OCI-M1 (cell line): ENCODE measurements around the gene RAB3C.
"Not testable (repeated sequence)": the region's sequence is repeated elsewhere in the genome, so short reads cannot be mapped to it uniquely, and the experiment has no call there.

Source experiments
- DNase-seq: peaks from one replicate; lab custom pipeline; 2025; lab: John Stamatoyannopoulos, UW

RAB3C gene, protein sequence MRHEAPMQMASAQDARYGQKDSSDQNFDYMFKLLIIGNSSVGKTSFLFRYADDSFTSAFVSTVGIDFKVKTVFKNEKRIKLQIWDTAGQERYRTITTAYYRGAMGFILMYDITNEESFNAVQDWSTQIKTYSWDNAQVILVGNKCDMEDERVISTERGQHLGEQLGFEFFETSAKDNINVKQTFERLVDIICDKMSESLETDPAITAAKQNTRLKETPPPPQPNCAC

DNA sequence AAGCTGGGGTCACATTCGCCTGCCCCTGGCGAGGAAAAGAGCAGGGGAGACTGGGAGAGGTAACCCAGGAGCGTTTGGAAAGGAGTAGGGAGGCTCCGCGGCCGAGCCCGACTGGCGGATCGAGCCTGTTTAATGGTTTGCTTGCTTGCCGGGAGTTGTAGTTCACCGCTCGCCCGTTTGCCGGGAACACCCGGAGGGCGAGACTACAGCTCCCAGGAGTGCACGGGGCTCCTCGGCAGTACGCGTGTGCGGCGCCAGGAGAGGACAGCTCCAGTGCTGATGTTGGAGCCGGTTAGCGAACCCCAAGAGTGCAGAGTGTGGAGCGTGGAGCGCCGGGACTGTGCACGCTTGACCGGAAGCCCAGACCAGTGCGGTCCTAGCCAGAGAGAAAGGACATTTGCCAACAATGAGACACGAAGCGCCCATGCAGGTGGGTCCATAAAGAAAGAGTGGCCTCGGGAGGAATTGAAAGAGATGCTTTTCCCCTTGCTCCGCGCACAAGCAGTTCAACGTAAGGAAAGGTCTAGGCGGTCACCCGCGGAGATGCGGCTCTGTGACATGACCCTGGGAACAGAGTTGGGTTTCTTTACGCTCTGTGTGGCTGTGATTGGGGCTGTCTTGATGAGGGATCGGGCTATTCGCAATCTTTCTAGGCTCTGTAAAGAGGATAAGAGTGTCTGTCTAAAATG, at the start of gene RAB3C:
Gene RAB3C, plus strand, starts transcription at position 273 of the 689 bp plus-strand sequence. Its CDS starts 134 bp downstream, at position 407.
- DNase-seq = peak; percentile 88

DNA sequence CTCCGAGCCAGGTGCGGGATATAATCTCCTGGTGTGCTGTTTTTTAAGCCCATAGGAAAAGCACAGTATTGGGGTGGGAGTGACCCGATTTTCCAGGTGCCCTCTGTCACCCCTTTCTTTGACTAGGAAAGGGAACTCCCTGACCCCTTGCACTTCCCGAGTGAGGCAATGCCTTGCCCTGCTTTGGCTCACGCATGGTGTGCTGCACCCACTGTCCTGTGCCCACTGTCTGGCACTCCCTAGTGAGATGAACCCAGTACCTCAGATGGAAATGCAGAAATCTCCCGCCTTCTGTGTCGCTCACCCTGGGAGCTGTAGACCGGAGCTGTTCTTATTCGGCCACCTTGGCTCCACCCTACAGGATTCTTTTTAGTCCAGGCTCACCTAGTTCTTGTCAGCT, 40.9 kb upstream of the RAB3C start:
- DNase-seq = not testable (repeated sequence)

DNA sequence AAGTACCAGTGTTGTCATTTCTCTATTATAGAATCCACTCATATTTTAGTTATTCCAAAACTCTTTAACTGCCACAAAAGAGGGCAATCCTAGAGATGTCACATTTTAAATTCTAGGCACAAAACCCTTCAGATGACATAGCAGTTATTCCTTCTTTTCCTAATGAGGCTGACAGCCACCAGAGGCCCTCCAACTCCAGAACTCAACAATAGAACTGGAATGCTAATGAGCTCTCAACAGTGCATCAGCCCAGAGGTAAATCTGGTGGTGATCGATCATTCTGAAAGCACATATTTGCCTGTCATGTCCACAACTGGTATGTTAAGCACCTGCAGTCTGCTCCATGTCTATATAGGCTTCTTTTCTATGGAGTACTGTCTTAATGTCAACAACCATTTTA, 40.2 kb upstream of the RAB3C start:
- no peak for DNase-seq

DNA sequence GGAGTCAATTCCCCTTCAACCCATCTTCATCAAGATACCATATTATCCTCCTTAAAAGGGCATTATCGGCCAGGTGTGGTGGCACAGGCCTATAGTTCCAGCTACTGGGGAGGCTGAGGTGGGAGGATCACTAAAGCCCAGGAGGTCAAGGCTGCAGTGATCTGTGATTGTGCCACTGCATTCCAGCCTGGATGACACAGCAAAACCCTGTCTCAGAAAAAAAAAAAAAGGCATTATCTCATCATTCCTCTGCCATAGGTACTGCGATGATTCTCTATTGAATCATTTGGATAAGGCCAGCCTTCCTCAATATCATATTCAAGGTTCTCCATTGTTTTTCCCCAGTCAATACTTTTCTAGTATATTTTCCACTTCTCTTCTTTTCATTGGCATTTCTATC, 39.2 kb upstream of the RAB3C start:
- peak; percentile 50 for DNase-seq

DNA sequence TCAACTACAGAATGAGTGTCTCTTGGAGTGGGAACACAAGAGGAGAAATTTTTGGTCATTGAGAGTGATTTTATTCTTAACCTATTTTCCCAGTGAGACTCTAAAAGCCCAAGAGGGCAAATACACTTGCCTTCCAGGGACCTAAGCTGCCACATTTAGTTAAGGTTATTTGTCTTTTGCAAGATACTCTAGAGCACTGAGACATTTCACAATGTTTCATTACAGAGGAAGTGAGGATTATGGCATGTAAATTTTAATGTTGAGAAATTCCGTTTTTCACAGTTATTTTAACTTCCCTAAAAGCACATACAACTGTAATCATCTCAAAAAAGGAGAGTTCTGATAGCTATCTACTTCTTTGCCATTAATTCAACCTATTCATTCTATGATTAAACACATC, 38.7 kb upstream of the RAB3C start:
- DNase-seq = peak; percentile 75

DNA sequence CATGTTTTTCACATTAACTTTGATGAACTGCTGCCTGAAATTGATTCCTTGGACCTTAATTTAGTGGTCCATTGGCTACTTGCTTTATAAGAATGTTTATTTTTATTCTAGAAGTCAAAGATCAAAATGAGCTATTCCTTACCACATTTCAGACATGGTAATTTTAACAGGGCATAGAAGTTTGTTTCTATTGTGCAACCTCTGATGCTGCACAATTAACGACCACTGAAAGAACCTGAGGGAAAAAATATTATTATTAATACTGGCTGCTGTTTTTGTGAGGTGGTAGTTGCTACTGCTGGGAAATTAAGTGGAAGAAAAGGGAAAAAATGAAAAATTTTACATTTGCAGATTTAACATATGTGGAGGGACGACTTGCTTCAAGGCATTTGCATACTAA, 37.9 kb upstream of the RAB3C start:
- DNase-seq = no peak

DNA sequence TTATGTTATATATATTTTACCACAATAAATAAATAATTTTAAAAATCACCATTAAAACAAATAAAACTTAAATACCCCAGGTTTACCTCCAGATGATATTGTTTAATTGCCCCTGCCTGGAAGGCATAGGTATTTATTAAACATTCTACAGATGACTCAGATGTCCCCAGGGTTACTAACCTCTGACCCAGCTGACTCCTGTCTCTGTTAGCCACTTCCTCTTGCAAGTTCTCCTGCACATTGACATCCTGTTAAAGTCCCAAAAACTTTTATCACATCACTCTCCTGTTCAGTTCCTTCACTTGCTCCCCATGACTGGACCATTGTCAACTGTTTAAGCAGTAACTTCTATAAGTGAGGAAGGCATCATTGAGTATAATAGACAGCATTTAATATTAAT, 37.0 kb upstream of the RAB3C start:
- peak; percentile 65 for DNase-seq

DNA sequence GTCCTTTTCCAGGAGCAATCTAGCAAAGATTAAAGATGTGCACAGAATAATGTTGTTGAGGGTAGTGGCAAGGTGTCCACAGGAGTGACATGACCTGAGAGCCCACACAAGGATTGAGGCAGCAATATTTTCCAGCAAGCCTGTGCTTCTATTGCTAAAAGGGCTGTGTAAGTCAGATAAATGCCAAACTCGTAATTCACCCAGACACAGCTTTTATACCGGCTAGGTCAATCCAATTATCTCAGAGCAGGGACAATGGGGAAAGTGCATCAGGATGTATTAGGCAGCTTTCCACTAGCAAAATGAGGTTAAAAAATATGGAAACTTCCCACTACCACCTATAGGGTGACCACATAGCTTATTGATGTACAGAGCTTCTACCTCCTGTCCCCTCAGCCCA, 34.8 kb upstream of the RAB3C start:
- no peak for DNase-seq

DNA sequence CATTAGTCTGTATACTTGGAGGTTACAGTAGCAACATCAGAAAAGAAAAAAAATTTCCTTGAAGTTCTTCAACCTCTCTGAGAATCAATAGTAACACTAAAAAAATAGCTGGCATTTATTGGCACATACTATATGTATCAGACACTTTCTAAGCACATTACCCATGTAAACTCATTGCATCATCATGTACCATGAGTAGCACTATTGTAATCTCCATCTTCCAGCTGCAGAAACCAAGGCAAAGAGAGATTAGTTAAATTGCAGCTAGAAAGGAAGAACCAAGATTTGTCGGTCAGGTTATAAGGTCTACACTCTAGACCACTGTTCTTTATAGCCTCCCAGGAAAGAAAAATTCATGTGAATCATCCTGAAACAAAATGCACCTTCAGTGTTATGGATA, 31.4 kb upstream of the RAB3C start:
- peak; percentile 76 for DNase-seq

DNA sequence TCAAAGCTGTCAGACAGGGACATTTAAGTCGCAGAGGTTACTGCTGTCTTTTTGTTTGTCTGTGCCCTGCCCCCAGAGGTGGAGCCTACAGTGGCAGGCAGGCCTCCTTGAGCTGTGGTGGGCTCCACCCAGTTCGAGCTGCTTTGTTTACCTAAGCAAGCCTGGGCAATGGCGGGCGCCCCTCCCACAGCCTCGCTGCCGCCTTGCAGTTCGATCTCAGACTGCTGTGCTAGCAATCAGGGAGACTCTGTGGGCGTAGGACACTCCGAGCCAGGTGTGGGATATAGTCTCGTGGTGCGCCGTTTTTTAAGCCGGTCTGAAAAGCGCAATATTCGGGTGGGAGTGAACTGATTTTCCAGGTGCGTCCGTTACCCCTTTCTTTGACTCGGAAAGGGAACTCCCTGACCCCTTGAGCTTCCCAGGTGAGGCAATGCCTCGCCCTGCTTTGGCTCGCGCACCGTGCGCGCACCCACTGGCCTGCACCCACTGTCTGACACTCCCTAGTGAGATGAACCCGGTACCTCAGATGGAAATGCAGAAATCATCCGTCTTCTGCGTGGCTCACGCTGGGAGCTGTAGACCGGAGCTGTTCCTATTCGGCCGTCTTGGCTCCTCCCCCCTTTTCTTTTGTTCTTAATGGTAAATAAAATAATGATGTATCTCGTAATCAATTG, 25.1 kb upstream of the RAB3C start:
- DNase-seq = not testable (repeated sequence)

DNA sequence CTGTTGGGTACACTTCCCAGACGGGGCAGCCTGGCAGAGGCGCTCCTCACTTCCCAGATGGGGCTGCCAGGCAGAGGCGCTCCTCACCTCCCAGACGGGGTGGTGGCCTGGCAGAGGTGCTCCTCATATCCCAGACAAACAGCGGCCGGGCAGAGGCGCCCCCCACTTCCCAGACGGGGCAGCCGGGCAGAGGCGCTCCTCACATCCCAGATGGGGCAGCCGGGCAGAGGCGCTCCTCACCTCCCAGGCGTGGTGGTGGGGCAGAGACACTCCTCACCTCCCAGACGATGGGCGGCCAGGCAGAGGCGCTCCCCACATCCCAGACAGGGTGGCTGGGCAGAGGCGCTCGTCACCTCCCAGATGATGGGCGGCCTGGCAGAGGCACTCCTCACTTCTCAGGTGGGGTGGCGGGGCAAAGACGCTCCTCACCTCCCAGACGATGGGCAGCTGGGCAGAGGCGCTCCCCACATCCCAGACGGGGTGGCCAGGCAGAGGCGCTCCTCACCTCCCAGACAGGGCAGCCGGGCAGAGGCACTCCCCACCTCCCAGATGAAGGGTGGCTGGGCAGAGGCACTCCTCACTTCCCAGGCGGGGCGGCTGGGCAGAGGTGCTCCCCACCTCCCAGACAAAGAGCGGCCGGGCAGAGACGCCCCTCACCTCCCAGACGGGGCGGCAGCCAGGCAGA, 19.7 kb upstream of the RAB3C start:
- DNase-seq = not testable (repeated sequence)

DNA sequence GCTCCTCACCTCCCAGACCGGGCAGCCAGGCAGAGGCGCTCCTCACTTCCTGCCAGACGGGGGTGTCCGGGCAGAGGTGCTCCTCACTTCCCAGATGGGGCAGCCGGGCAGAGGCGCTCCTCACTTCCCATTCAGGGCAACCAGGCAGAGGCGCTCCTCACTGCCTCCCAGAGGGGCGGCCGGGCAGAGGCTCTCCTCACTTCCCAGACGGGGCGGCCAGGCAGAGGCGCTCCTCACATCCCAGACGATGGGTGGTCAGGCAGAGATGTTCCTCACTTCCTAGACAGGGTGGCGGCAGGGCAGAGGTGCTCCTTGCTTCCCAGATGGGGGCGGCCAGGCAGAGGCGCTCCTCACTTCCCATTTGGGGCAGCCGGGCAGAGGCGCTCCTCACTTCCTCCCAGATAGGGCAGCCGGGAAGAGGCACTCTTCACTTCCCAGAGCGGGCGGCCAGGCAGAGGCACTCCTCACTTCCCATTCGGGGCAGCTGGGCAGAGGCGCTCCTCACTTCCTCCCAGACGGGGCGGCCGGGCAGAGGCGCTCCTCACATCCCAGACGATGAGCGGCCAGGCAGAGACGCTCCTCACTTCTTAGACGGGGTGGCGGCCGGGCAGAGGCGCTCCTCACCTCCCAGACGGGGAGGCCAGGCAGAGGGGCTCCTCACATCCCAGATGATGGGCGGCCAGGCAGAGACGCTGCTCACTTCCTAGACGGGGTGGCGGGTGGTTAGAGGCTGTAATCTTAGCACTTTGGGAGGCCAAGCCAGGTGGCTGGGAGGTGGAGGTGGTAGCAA, 18.6 kb upstream of the RAB3C start:
- DNase-seq = not testable (repeated sequence)

DNA sequence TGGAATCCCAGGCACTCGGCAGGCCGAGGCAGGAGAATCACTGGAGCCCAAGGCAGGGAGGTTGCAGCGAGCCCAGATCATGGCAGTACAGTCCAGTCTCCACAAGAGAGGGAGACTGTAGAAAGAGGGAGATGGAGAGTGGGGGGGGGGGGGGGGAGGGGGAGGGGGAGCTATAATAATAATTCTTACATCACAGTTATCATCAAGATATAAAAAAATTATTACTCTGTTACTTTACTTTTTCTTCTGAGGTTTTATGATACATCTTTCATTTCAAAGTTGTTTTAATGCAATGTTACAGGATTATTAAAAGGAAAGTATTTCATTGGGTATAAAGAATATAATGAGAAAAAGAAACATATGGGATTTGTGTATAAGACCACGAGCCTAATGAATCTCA, 17.8 kb upstream of the RAB3C start:
- no peak for DNase-seq

DNA sequence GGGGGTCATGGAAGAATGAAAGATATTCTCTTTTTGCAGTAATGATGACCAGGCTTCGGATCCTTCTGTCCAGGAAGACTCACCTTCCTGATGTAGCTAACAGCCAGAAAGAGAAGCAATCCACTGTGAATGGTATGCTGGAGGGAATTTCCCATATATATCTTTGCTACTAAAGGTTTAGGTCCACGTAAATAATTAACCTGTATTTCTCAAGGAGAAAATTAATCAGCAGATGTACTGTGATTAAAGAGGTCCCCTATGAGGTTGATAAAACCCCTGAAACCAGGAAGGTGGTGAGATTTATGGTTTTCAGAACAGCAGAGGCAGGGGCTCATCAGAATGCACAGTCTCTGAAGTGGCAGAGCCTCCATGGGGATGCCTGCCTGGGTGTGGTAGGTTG, 11.4 kb upstream of the RAB3C start:
- no peak for DNase-seq

DNA sequence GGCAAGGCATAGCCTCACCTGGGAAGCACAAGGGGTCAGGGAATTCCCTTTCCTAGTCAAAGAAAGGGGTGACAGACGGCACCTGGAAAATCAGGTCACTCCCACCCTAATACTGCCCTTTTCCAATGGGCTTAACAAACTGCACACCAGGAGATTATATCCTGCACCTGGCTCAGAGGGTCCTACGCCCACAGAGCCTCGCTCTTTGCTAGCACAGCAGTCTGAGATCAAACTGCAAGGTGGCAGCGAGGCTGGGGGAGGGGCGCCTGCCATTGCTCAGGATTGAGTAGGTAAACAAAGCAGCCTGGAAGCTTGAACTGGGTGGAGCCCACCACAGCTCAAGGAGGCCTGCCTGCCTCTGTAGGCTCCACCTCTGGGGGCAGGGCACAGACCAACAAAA, 9.9 kb upstream of the RAB3C start:
- not testable (repeated sequence) for DNase-seq

DNA sequence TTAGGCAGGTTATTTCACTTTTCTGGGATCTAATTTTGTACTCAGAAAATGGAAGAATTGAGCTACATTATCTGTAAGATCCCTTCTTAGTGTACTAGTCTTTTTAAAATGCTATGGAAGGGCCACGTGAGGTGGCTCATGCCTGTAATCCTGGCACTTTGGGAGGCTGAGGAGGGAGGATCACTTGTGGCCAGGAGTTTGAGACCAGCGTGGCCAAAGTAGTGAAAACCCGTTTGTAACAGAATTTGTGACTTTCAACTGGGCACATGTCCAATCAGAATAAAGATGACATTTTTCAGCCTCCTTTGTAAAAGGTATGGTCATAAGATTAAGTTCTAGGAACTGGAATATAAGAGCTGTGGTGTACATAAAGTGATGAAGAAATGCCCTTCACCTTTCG, 3.1 kb upstream of the RAB3C start:
- DNase-seq = no peak

DNA sequence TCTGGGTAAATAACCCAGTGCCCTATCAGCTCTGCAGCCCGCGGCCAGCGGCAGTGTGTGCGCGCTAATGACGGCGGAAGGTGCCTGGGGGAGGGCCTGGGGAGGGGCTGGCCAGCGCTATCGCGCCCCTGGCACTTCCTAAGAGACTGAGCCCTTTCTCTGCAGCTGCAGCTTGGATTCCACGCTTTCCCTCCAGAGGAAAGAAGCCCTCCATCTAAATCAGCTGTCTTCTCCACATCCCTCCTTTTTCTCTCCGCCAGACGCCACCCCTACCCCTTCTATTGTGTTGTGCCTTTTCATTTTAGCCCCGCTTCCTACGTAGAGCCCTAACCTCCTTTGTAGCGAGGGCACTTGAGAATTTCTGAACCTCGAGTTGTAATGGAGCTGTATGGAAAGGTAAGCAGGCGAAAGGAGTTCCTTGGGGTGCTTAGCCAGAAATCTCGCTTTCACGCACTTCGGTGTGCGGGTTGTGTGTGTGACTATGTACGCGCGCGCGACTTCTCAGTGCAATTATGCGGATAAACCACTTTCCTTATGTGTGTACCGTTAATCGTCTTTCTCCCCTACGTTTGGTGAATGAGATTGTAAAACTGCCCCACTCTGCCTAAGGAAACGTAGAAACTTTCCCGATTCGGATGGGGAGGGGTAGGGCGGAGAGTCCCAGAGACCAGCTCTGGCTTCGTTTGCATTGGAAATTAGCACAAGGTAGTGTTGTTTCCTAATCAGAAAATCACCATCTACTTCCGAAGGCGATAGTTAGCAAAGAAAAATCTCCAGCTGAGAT, 664 bp upstream of the RAB3C start:
- DNase-seq = no peak

DNA sequence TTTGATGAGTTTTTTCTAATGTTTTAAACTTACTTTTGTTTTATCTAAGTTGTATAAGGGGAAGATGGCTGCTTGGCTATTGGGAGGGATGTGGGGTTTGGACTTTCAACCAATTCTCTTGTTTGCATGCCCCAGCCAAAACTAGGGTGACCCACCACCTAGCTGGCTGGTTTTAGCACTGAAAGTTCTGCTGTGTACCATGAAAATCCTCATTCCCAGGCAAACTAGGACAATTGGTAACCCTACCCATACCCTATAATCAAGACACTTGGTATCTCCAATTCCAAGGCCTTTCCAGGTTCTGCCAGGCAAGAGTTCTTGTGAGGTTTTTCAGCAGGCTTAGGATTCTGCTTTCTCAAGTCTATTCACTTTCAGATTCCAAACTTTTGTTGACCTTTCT, 13.1 kb downstream of the RAB3C start:
- DNase-seq = no peak

DNA sequence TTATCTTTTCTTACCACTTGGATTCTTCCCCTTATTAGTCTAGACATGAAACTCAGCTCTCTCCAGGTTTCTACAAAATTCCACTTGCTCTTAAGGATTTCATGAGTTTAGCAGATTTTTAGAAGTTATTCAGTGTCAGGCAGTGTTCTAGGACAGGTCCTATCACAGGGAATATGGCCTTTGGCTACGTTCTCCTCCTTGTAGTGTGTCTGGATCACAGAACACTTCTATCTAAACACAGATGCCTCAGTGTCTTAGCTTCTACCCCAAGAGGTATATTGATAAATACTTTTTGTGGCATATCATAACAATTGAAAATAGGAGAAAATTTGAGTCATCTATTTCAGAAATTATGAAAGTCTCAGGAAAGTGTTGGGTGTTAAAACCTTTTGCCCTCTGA, 15.6 kb downstream of the RAB3C start:
- DNase-seq = no peak

DNA sequence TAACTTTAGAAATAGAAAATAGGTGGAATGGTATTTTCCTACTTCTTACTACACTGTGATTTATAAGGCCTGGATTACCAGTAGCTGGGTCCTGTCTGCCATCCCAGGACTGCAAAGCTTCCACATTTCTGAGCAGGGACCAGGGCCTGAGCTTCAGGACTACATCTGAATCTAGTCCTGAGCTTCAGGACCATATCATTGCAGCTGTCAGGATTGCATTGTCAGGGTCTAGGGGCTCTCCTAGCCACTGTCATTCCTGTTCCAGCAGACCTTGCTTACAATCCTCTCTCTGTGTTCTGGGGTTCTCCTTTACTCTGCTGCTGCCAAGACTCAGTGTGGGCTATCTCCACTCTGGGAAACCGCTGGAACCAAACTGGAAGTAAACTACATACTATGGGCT, 16.3 kb downstream of the RAB3C start:
- DNase-seq = no peak

DNA sequence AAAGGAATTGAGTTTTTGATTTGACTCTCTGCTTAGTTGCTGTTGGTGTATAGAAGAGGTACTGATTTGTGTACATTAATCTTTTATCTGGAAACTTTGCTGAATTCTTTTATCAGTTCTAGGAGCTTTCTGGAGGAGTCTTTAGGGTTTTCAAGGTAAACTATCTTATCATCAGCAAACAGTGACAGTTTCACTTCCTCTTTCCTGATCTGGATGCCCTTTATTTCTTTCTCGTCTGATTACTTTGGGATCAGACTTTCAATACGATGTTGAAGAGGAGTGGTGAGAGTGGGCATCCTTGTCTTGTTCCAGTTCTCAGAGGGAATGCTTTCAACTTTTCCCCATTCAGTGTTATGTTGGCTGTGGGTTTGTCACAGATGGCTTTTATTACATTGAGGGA, 17.7 kb downstream of the RAB3C start:
- peak; percentile 63 for DNase-seq
